ENCODE data around the gene RIPK1.
"Not testable (repeated sequence)": the region's sequence is repeated elsewhere in the genome, so short reads cannot be mapped to it uniquely, and the experiment has no call there.

RIPK1 gene

GRCh38 chr6:3045369-3045768 is 22.9 kb upstream of the RIPK1 start:
- FAIRE-seq: no peak
- no peak for DNase-seq (ENCODE audit: insufficient read length, low spot score)

DNA sequence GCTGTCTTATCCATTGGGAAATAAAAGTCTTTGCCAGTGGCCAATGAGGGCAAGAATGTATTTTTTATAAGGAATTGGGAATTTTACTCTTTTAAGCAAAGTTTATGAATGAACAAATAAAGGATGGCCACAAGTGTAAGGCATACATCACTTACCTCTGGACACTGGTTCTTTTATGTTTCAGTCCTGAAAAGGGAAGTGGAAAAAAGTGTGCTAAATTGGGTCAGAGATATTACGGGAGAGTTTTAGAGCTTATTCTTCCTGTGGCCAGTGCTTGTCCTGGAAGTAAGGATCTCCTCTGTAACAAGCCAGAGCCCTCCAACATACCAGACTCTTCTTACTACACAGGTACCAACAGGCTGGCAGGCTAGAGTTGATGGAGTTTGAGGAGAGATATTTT is 22.5 kb upstream of the RIPK1 start:
- DNase-seq (ENCODE audit: insufficient read length, low spot score) (no peak), FAIRE-seq (no peak)

DNA sequence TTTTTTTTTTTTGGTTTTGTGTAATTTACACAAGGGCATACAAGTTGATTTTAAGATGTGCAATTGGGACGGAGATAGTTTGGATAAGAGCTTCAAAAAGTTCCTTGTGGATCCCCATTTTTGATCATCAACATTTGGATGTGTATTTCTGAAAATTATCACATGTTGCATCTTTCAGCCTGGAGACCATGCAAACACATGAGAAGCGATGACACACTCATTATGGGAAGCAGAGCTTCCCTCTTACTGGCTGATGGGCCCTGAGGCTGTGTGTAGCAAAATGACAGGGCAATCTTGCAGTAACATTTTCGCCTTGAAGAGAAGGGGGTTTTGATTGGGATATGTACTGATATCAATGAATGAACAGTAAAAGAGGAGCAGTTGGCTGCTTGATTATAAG is 22.0 kb upstream of the RIPK1 start:
- no peak for DNase-seq (ENCODE audit: insufficient read length, low spot score)
- no peak for FAIRE-seq

GRCh38 chr6:3048009-3048408 is 20.3 kb upstream of the RIPK1 start:
- not testable (repeated sequence) for FAIRE-seq; DNase-seq (ENCODE audit: insufficient read length, low spot score)

GRCh38 chr6:3052481-3053230 is 15.6 kb upstream of the RIPK1 start:
- no peak for DNase-seq (ENCODE audit: insufficient read length, low spot score)
- no peak for FAIRE-seq

GRCh38 chr6:3053231-3053508 is 15.1 kb upstream of the RIPK1 start:
- DNase-seq (ENCODE audit: insufficient read length, low spot score) (no peak), FAIRE-seq (no peak)

DNA sequence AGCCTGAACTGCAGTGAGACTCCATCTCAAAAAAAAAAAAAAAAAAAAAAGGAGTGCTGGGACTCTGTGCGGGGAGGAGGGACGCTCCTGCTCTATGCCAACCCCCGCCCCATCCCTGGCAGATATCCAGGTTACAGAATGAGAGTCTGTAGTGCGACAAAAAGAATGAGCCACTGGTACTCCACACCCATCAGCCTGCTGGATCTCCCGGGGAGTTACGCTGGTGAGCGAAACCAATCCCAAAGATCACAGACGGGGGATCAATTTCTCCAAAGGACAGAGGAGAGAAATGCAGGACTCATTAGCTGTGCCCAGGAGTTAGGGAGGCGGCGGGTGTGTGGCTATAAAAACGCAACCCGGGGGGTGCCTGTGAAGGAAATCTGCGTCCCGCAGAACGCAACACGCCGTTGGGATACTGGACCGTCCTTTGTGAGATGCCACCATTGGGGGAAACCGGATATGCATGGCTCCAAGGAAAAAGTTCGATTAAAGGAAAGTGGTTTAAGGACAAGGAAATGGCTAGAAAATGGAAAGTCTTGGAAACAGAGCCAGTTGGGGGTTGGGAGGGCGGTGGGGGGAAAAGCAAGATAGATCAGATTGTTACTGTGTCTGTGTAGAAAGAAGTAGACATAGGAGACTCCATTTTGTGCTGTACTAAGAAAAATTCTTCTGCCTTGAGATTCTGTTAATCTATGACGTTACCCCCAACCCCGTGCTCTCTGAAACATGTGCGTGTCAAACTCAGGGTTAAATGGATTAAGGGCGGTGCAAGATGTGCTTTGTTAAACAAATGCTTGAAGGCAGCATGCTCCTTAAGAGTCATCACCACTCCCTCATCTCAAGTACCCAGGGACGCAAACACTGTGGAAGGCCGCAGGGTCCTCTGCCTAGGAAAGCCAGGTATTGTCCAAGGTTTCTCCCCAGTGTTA is 13.8 kb upstream of the RIPK1 start:
- not testable (repeated sequence) for DNase-seq (ENCODE audit: insufficient read length, low spot score); FAIRE-seq

DNA sequence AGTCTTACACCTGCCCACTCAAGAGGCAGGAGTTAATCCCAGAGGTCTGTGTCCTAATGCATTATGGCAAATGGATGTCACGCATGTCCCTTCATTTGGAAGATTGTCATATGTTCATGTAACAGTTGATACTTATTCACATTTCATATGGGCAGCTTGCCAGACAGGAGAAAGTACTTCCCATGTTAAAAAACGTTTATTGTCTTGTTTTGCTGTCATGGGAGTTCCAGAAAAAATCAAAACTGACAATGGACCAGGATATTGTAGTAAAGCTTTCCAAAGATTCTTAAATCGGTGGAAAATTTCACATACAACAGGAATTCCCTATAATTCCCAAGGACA is 13.2 kb upstream of the RIPK1 start:
- FAIRE-seq: not testable (repeated sequence)

DNA sequence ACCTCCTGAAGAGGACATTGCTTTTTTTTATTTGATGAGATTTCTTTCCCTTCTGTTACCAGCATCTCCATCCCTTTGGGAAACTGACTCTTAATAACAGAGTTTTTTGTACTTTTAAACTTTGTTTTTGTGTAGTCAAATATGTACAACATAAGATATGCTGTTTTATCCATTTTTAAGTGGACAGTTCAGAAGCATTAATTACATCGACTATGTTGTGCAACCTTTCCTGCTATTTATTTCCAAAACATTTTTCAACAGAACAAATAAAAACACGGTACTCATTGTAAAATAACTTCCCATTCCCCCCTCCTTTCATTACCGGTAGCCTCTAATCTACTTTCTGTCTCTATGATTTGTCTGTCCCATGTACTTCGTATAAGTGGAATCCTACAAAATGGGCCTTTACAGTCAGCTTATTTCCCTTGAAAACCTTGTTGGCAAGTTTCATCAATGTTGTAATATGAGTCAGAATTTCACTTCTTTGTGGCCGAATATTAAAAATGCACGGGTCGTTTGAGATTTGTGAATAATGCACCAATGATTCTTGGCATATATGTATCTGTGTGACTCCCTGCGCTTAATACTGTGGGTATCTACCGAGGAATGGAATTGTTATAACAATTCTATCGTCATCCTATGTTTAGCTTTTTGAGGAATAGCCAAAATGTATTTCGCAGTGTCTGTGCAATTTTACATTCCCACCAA is 11.1 kb upstream of the RIPK1 start:
- DNase-seq (ENCODE audit: insufficient read length, low spot score) (no peak), FAIRE-seq (no peak)

More for the DNA sequence above, 13.2 kb upstream of the RIPK1 start:
- not testable (repeated sequence) for DNase-seq (ENCODE audit: insufficient read length, low spot score)

GRCh38 chr6:3058957-3059356 is 9.3 kb upstream of the RIPK1 start:
- FAIRE-seq (no peak), DNase-seq (ENCODE audit: insufficient read length, low spot score) (no peak)

GRCh38 chr6:3060092-3060491 is 8.2 kb upstream of the RIPK1 start:
- not testable (repeated sequence) for DNase-seq (ENCODE audit: insufficient read length, low spot score); FAIRE-seq

DNA sequence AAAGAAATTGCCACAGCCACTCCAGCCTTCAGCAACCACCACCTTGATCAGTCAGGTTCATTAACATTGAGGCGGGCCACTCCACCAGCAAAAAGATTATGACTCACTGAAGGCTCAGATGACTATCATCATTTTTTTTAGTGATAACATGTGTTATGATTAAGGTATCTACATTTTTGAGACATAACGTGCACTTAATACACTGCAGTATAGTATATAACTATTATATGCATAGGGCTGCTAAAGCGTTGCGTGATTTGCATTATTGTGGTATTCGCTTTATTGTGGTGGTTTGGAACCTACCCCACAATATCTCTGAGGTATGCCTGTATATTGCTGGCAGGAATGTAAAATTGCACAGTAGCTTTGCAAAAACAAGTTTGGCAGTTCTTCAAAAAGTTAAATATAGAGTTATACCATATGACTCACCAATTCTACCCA is 6.8 kb upstream of the RIPK1 start:
- DNase-seq (ENCODE audit: insufficient read length, low spot score): peak; percentile 43
- no peak for FAIRE-seq

DNA sequence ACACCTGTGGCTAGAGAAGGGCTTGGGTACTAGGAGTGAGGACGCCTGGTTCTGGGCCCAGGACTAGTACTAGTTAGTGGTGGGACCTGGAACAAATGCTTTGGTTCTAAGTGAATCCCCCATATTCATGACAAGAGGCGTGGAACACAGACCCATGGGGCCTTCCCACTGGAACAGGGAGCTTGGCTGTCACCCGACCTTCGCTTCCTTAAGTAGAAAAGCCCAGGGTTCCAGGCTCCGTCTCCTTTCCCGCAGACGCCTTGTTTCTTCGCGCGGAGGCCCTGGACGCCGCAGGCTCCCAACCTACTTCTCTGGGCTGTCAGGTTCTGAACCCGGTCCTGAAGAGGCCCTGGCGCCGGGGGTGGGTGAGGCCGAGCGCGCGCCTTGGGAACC is 5.0 kb upstream of the RIPK1 start:
- not testable (repeated sequence) for DNase-seq (ENCODE audit: insufficient read length, low spot score); FAIRE-seq

DNA sequence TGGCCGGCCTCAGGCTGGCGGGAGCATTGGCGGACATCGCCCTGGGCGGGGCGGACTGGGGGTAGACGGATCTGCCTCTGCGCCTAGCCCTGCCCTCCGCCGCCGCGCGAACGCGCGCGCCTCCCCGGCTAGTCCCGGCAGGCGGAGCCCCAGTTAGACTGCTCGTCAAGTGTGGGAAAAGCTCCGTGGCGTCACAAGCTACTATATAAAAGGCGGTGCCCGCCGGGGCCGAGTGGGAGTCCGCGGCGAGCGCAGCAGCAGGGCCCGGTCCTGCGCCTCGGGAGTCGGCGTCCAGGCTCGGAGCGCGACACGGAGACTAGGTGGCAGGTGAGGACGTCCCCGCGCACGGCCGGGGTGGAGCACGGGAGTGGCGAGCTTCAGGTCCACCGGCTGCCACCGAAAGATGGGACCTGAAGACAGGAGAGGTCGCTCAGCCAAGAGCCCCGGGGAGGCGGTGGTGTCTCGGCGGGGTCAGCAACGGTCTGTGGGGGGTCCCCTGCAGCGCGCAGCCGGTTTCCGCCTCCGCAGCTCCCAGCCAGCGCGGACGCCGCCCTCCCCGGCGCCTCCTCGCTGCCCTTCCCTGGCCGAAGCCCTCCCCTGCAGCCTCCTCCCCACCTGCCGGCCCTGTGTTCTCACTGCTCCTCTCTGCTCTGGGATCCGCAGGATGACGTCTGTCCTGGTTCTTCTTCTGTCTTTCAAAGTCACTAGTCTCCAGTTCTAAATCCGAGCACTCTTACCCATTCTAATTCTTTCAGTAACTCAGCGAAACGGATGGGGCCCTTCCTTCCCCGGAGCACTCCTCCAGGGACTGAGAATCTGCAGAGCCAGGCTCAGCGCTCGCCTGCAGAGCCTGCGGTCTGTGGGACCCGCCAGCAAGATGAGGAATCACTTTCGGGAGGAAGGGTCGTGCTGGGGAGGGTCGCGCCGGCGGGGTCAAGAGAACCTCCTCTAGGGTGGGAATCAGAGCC is 4.3 kb upstream of the RIPK1 start:
- DNase-seq (ENCODE audit: insufficient read length, low spot score): peak; percentile 90
- no peak for FAIRE-seq

GRCh38 chr6:3071568-3071967 is 3.3 kb downstream of the RIPK1 start:
- no peak for FAIRE-seq
- DNase-seq (ENCODE audit: insufficient read length, low spot score): no peak

GRCh38 chr6:3072798-3073197 is 4.5 kb downstream of the RIPK1 start:
- DNase-seq (ENCODE audit: insufficient read length, low spot score) (no peak), FAIRE-seq (no peak)

GRCh38 chr6:3073382-3073781 is 5.1 kb downstream of the RIPK1 start:
- no peak for DNase-seq (ENCODE audit: insufficient read length, low spot score)
- no peak for FAIRE-seq

- no peak for FAIRE-seq
- no peak for DNase-seq (ENCODE audit: insufficient read length, low spot score)
Measured at GRCh38 chr6:3075772-3076113, 7.4 kb downstream of the RIPK1 start.

DNA sequence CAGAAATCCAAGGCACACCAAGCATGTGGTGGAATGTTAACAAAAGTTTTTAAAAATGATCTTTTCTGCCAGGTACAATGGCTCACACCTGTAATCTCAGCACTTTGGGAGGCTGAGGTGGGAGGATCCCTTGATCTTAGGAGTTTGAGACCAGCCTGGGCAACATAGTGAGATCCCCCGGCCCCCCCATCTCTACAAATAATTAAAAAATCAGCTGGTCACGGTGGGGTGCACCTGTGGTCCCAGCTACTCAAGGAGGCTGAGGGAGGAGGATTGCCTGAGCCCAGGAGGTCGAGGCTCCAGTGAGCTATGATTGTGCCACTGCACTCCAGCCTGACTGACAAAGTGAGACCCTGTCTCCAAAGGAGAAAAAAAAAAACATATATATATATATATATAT is 8.0 kb downstream of the RIPK1 start:
- DNase-seq (ENCODE audit: insufficient read length, low spot score): no peak
- no peak for FAIRE-seq

GRCh38 chr6:3077430-3077829 is 9.1 kb downstream of the RIPK1 start:
- DNase-seq (ENCODE audit: insufficient read length, low spot score) (no peak), FAIRE-seq (no peak)

Data from HTR-8/SVneo (cell line).